Stimulated activated naive CD8-positive, alpha-beta T cell treated with anti-CD3 and anti-CD28 coated beads, Interleukin-15, Interleukin-2, amounts not matched to agents 100 U/mL and 50 U/mL, for 24 hours (primary cell): ENCODE results near the gene NOS1AP.

Experiments
- ATAC-seq: fragments of 150-1000 bp; cut with Tn5 transposase; one replicate; pipeline ENCODE4 v1.10.0; 2021
- DNase-seq: peaks from one replicate; pipeline ENCODE4 v3.0.0; 2021

Gene NOS1AP

DNA sequence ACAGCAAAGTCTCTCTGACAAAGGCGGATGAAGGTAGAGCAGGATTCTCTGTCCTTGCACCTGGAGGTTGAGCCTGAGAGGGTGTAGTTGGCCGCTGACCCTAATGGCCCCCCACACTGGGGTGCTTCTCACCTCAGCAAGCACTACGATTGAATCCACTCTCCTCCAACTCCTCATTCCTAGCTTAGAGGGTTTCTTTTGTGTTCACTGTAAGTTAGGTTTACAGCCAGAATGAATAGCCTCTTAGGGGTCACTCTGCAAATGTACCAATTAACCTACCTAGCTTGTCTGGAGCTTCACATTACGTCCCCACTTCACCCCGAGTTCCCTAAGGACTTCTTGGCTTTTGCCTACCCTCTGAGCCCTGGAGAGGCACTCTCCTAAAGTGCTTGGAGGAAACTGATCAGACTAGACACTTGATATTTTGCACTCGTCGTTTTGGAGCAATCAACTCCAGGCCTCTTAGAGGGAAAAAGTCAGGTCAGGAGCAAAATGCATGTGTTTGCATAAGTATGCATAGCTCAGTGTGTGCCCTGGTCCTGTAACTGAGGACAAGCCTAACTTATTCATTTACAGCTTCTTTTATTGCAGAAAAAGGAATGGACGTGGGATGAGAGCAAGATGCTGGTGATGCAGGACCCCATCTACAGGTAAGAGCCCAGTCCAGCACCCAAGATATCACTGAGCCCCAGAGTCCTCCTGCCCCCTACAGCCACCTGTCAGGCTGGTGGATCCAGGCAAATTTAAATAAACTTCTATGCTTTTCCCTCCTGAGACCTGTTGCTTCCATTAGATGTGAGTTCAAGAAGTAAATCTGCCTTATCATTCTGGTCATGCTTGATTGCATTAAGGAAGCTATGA lies 230.8 kb downstream of the NOS1AP start:
- DNase-seq (no peak), ATAC-seq (no peak)

DNA sequence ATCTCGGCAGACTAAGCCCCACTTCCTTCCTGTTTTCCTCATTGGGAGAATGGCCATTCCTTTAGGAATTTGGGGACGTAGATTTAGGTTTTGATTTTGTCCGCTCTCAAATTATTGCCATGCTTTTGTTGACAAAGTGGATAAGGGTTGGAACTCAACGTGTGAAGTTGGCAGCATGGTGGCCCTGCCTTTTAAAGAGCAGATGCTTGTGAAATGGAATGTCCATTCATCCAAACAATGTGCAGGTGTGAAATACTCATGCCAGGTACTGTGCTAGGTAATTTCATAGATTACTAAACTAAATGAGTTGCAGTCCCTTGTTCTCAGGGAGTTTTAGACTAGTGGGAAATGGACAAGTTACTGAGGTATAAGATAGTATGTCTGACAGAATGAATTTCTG lies 232.2 kb downstream of the NOS1AP start:
- DNase-seq = no peak
- ATAC-seq = no peak

DNA sequence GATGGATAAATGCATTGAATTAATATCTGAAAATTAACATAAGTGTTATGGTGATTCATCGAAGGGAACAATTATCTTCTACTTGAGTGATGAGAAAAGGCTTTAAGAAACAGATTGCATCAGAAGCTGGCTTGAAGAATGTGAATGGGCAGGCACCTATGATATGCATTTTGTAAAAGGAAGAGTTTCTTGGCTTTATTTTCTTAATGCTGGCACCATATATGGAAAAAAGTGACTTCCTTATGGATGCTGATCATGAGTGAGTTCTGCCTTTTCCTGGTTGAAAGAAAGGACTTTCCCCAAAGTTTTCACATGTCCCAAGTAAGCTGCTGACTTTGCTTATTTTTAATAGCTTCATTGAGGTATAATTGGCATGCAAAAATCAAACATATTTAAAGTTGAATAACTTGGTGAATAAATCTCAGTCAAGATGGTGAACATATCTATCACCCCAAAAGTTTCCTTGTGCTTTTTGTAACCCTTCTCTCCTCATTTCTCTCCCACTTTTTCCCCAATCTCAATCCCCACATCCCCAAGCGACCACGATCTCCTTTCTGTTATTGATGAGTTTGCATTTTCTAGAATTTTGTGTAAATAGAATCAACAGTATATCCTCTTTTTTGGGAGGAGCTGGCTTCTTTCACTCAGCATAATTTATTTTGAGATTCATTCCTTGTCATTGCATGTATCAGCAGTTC lies 233.0 kb downstream of the NOS1AP start:
- DNase-seq (no peak), ATAC-seq (no peak)

DNA sequence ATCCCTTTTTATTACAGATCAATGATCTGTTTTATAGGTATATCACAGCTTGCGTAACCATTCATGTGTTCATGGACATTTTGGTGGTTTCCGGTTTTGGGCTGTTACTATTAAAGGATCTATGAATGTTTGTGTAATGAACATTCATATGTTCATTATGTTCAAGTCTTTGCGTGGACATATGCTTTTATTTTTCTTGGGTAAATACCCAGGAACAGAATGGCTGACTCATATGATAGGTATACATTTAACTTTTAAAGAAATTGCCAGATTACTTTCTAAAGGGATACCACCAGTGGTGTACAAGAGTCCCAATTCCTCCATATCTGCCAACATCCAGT lies 233.5 kb downstream of the NOS1AP start:
- DNase-seq (no peak), ATAC-seq (no peak)

DNA sequence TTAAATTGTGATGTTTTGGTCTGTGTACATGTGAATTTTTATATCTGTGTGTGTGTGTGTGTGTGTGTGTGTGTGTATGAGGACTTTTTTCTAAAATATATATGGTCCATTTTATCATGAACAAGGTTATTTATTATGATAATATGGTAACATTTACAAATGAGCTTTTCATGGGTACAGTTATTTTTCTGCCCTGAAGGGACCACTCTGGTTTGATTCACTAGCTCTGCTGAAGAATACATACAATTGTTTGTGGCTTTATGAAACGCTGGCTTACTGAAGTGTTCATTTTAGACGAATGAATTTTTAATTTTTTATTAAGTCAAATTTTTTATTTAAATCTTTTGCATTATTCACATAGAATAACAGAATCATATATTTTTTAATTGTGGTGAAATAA lies 235.2 kb downstream of the NOS1AP start:
- ATAC-seq (no peak), DNase-seq (no peak)

DNA sequence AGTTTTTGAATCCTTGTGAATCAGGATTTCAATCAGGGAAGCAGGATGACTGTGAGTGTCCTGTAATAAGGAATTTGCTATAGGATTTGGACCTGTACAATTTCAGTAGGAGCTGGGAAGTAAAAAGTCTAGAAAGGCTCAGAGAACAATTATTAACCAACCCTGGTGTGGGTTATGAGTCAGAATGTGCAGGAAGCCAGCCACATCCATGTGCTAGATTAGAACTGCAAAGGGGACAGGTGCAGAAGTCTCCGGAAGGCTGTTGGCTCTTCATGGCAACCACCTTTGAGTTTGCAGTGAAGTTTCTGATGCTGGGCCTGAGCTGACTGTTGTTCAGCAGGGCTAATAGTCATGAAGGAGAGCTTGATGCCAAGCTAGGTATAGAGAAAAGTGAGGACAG lies 236.5 kb downstream of the NOS1AP start:
- no peak for DNase-seq
- ATAC-seq = no peak

DNA sequence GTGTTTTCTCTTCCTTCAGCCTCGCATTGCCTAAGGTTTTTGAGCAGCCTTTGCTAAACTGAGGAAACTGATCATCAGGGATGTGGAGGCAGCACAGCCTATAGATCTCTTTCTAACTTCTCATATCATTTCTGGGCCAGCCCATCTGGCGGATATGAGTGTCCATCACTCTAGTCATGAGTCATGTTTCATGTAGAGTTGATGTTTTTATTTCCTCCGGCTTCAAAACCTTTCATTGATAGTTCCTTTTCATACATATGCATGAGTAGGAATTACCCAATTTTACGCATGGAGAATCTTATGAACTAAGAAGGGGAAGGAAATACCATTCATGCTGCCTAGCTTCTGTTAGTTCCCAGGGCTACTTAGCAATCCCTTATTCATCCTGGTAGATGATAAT lies 240.8 kb downstream of the NOS1AP start:
- no peak for DNase-seq
- ATAC-seq = no peak

DNA sequence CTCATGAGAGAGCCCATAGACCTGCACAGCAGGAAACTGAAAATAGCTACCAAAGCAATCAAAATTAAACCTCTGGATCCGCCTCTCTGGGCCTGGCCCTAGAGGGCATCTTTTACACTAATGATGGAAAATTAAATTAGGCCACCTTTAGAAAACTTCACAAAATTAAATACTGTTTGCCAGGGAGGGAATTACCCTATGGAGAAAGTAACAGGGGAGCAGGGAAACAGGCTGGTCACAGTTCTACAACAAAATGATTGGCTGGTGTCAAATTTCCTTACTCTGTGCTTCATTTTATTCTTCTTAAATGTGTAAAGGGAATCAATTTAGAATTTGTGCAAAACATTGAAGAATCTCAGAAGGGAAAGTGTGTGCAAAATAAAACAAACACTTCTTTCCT lies 244.7 kb downstream of the NOS1AP start:
- ATAC-seq (no peak), DNase-seq (no peak)

DNA sequence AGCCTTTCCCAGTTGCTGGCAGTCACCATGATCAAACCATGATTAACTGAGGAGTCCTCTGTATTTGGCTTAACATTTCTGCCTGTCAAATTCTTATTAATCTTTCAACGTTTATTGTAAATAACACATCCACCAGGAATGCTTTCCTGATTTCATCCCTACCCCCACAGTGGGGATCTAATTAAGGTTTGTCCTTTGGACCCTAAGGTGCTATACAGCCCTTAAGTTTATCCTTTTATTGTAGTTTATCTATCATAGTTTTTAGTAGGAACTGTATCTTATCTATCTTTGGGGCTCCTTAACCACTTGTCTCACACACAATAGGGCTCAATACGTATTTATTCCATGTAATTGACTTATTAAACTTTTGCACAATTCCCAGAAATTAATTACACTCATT lies 246.2 kb downstream of the NOS1AP start:
- no peak for DNase-seq
- no peak for ATAC-seq

DNA sequence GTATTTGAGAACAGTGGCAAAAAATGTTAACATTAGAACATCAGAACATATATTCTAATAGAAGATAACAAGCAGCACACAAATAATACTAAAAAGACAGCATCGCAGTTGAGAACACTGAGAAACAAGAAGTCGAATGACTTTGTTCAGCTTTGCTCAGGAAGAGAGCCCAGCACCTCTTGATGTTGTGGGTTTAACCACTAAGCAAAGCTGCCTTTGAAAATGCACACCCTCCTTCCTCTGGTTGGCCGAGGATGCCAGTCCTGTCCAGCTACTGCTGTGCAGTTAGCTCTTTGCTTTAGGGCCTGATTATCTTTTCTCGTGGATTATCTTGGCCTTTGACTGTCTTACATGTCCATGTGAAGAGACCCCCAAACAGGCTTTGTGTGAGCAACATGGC lies 246.7 kb downstream of the NOS1AP start:
- ATAC-seq (no peak), DNase-seq (no peak)

DNA sequence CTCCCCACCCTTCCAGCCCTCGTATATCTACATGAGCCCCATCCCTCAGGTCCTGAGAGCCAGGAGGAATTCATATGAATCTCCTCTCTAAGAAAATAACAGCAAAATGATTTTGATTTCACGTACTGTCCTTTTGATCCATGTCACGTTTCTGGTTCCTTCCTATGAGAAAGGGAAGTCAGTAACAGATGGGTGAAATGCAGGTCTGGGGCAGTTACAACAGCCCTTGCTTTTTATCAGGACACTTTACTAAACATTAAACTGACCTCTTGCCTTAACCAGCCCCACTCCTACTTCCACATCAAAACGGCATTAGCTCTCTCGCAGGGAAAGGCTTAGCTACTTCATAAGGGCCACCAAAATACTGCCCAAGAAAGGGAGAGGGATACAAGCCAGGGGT lies 248.1 kb downstream of the NOS1AP start:
- ATAC-seq (no peak), DNase-seq (no peak)

DNA sequence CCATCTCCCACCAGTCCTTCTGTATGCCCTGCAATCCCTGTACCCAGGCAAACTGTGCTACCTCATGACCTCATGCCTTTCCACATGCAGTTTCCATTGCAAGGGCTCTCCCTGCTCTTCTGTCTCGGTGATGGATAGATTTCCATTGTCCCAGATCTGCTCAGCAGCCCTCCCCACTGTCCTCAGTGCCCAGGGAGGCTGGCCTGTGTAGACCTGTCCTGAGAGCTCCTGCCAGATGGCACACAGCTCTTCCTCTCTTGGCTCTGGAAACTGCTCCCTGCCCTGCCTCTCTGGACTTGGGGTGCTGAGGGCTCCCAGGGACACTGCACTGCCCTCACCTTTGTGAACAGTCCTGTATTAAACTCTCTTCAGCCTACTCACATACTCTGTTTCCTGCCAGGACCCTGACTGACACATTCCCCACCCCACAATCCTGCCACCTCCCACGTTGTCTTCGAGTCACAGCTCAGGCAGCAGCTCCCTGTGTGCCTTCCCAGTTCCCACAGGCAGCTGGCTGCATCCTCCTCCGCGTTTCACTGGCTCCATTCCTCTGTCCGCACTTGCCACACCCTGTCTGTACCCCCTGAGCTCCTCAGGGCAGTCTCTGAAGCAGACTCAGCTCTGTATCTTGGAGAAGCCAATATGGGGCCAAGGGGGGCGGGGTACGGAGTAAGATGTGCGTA lies 250.1 kb downstream of the NOS1AP start:
- DNase-seq = no peak

DNA sequence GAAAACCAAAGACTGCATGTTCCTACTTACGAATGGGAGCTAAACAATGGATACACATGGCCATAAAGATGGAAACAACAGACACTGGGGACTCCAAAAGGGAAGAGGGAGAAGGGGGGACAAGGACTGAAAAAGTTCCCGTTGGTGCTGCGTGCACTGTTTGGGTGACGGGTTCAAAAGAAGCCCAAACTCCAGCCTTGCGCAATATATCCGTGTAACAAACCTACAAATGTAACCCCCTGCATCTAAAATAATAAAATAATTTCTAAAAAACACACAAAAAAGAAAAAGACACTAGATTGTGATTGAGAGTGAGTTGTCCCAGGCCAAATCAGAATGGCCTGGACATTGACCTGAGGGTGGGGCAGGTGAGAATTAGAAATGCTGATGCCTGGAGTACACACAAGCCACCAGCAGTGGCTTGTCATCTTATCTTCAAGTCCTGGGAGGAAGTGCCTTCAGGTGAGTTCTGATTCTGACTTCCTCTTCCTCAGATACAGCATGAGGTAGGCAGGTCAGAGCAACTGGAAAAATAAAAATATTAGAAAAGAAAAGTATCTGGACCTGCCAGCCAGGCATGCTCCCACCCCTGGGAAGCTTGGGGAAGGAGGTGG lies 252.4 kb downstream of the NOS1AP start:
- DNase-seq = no peak
- no peak for ATAC-seq

More for the DNA sequence above, 250.1 kb downstream of the NOS1AP start:
- no peak for ATAC-seq

DNA sequence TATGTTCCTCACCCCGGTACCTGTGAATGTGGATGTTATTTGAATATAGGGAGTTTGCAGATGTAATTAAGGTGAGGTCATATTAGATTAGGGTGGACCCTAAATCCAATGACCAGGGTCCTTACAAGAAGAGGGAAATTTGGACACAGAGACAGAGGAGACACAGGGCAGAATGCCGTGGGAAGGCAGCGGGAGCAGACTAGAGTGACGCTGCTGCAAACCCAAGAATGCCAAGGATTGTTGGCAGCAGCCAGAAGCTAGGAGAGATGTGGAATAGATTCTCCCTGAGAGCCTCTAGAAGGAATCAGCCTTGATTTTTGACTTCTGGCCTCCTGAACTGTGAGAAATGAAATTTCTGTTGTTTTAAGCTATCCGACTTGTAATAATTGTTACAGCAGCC lies 253.5 kb downstream of the NOS1AP start:
- DNase-seq (no peak), ATAC-seq (no peak)

DNA sequence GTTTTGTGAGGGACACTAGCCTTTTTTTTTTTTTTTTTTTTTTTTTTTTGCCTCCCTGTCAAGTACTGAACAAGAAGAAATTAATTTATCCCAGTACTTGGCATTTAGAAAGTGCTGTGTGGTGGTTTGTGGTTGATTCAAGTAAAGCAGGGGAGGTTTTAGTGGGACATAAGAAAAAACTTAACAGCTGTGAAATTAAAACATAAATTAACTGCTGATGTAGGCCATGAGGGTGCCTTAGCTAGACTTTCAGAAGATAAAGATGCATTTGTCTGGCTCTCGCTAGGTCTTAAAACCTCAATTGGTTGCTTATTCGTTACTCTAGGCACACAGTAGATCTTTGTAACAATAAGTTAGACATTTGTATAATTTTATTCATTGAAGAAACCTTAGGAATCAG lies 254.9 kb downstream of the NOS1AP start:
- DNase-seq = no peak
- no peak for ATAC-seq

DNA sequence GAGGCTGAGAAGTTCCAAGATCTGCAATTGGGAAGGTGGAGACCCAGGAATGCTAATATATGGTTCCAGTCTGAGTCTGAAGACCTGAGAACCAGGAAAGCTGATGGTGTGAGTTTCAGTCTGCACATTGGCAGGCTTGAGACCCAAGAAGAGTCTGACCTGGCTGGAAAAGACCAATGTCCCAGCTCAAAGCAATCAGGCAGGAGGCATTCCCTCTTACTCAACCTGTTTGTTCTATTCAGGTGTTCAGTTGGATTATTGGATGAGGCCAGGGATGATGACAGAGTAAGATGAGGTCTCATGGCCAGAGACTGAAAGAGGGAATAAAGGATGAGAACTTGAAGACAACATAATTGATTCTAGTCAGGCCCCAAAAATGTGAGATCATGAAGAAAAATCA lies 257.1 kb downstream of the NOS1AP start:
- DNase-seq = no peak
- ATAC-seq = no peak

DNA sequence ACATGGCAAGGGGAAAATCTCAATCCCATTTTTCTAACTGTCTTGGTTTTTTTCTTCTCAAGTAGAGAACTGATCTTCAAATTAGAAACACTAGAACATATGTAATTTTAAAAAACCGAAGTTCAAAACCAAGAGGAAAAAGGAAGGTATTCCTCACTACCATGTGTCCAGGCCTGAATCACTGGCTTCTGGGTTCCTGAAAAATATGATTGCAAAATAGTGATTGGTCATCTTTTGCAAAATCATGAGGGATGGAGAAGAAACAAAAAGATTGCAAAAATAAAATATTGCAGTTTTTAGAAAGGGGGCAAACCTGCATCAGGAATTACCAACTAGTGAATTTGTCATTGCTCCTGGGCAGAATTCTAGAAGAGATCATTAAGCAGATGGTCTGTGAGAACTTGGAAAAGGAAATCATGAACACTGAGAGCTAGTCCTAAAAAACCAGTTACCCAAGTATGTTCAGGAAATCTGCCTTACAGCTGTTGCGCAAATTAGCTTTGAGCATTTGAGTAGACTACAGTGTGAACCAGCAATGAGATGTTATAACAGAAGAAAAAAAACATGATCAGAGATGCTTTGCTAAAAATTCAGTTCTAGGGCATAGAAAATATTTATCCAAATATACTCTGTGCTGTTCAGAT lies 257.8 kb downstream of the NOS1AP start:
- ATAC-seq (no peak), DNase-seq (no peak)

DNA sequence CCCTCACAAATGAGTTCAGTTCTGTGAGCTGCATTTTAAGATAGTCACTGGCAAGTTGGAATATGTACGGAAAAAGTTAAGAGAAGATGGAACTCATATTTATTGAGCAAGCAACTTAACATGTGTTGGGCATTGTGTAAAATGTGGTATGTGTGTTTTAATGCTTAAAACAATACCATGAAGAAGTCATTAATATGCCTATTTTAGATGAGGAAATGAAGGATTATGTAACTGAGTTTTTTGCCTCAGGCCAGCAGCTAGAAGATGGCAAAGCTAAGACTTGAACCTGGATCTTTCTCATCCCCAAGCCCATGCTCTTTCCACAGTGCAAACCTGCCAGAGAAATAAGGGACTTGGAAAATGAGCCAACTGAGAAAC lies 258.3 kb downstream of the NOS1AP start:
- DNase-seq (no peak), ATAC-seq (no peak)

DNA sequence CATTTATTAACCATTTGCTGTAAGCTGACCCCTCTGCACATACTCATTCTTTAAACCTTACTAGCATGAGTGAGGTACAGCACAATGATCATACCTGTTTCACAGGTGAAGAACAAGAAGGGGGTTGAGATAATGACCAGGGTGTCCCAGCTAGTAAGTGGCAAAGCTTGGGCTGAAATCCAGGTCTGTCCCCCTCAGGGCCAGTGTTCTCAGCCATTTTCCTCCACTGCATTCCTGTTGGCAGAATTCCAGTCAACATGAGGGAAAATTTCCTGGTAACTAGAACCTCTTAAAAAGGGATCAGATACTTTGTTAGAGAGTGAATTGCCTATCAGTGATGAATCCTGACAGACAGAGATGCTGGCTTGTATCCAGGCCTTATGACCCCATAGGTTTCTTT lies 259.0 kb downstream of the NOS1AP start:
- ATAC-seq (no peak), DNase-seq (no peak)

DNA sequence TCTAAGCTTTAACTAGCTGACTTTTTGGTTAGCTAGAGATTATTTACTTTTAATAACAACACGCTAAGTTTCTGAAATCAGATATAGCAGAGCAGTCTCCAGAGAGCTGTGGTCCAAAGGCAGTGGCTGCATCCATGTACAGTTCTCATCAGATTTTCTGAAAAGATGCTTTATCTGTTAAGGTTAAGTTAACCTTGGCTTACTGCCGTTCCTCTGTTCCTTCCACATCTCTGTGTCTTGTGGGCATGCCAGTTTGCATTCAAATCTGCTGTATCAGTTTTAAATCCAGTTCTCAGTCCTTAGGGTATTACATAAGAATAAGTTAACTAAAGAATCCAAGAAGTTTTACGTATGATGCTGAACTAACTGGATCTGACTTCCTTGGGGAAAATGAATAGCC lies 260.3 kb downstream of the NOS1AP start:
- DNase-seq (no peak), ATAC-seq (no peak)

DNA sequence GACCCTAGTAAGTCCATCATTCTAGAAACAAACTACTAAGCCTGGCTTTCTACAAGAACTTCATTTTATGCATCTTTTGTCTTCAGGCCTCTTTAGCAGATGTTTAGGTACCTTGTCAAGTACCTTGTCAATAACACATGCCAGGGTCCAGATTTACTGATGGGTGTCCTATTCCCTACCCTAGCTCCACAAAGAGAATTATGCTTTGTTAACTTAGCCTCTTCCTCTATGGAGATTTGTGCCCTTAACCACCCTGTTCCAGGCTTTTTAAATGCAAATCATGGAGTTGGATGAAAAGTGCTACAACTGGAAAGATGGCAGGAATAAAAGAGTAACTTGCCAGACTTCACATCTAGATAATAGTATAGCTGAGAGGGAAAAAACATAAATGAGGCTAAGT lies 264.5 kb downstream of the NOS1AP start:
- ATAC-seq (no peak), DNase-seq (no peak)

DNA sequence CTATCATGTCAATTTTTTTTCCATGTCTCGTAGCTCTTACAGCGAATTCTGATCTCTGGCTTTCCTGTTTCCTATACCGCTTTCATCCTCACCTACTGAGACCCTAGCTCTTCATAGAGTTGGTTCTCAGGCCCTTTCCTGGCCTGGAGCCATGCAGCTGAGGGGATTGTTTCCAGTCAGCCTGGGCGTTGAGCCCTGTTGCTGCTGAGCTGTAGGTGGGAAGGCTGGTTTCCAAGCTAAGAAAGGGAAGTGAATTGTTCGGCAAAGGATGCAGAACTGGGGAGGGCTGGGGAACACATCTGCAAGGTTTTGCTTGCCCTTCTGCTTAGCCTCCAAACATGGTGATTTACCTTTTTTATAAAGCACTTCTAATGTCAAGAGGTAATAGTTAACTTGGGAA lies 265.6 kb downstream of the NOS1AP start:
- no peak for ATAC-seq
- no peak for DNase-seq
